Mesodermal cell (in vitro differentiated cells): Measurements from ENCODE around the gene TRIM61.
A peak's percentile ranks its signal among the peaks of the same experiment; 100 is the strongest.
"Not testable (repeated sequence)": the region's sequence is repeated elsewhere in the genome, so short reads cannot be mapped to it uniquely, and the experiment has no call there.

Source experiments
- H3K27ac ChIP-seq: 2 replicates; pipeline ENCODE4 v1.7.0; 2013; ENCODE audit warnings: mild to moderate bottlenecking, low read depth, low read length, moderate library complexity; ENCODE audit not compliant: severe bottlenecking
- H3K36me3 ChIP-seq: 2 replicates; pipeline ENCODE4 v1.7.1; 2013; ENCODE audit warnings: mild to moderate bottlenecking, low read length, moderate library complexity; ENCODE audit not compliant: control insufficient read depth, insufficient read depth
- H3K4me1 ChIP-seq: one replicate; pipeline ENCODE4 v1.7.1; 2013; ENCODE audit warnings: mild to moderate bottlenecking, low read length; ENCODE audit not compliant: insufficient read depth, control insufficient read depth, poor library complexity, severe bottlenecking
- H3K4me3 ChIP-seq: 2 replicates; pipeline ENCODE4 v1.7.0; 2013; ENCODE audit warnings: low read length, control low read depth, mild to moderate bottlenecking; ENCODE audit not compliant: insufficient read depth, poor library complexity, severe bottlenecking; ENCODE audit errors: extremely low read depth
- H3K9me3 ChIP-seq: 2 replicates; pipeline ENCODE4 v1.7.1; 2013; ENCODE audit warnings: mild to moderate bottlenecking, low read length, moderate library complexity; ENCODE audit not compliant: control insufficient read depth
- WGBS, 2 experiments: methylation state at CpG; one replicate each; pipeline ENCODE4 v1.1.5; 2013; ENCODE audit warnings: missing lambda C conversion rate in 2 of 2; ENCODE audit not compliant: insufficient coverage in 2 of 2; 5-methylcytosine and 5-hydroxymethylcytosine counted together

TRIM61 gene

GRCh38 chr4:164956766-164957643, 20.5 kb downstream of the TRIM61 start:
- no peaks in the 10 kb centered on the region for H3K4me1 ChIP-seq
- no peaks in the 10 kb centered on the region for H3K9me3 ChIP-seq
- H3K27ac ChIP-seq: no peak overlapping the region
- 40 to 55% methylated on average over 34 to 42 of the region's 46 CpGs for WGBS, 2 experiments
- H3K36me3 ChIP-seq: no peaks in the 10 kb centered on the region
- H3K4me3 ChIP-seq: peak overlapping the region; percentile 45

- H3K36me3 ChIP-seq: no peaks in the 10 kb centered on the region
- H3K4me1 ChIP-seq: no peaks in the 10 kb centered on the region
- no peaks in the 10 kb centered on the region for H3K9me3 ChIP-seq
- H3K4me3 ChIP-seq: no peak overlapping the region
- 100% methylated on average over 1 of the region's 4 CpGs for WGBS, 2 experiments
- no peak overlapping the region for H3K27ac ChIP-seq
These were observed 22.2 kb downstream of the TRIM61 start for GRCh38 chr4:164955107-164955805.

GRCh38 chr4:164952551-164952950, 24.9 kb downstream of the TRIM61 start:
- no peaks in the 10 kb centered on the region for H3K36me3 ChIP-seq
- 74 to 100% methylated on average over 2 to 3 of the region's 3 CpGs for WGBS, 2 experiments
- no peak overlapping the region for H3K27ac ChIP-seq
- H3K9me3 ChIP-seq: no peaks in the 10 kb centered on the region
- H3K4me1 ChIP-seq: no peaks in the 10 kb centered on the region
- no peak overlapping the region for H3K4me3 ChIP-seq

GRCh38 chr4:164949448-164950143, 27.9 kb downstream of the TRIM61 start:
- Histone ChIP-seq H3K27ac (no peak overlapping the region), H3K36me3 (no peaks in the 10 kb centered on the region), H3K4me1 (no peaks in the 10 kb centered on the region), H3K9me3 (no peaks in the 10 kb centered on the region), H3K4me3 (no peak overlapping the region)
- WGBS, 2 experiments: 83% methylated on average over 1 of the region's 1 CpG; no CpG with 5 or more reads in 1 of the 2 experiments

- H3K27ac ChIP-seq: no peak overlapping the region
- H3K36me3 ChIP-seq: no peaks in the 10 kb centered on the region
- H3K4me3 ChIP-seq: no peak overlapping the region
- no peaks in the 10 kb centered on the region for H3K4me1 ChIP-seq
- 100% methylated on average over 1 of the region's 4 CpGs; no CpG with 5 or more reads in 1 of the 2 experiments for WGBS, 2 experiments
- H3K9me3 ChIP-seq: no peaks in the 10 kb centered on the region
These were observed 28.5 kb downstream of the TRIM61 start for GRCh38 chr4:164948975-164949374.

GRCh38 chr4:164948006-164948405, 29.5 kb downstream of the TRIM61 start:
- H3K4me1 ChIP-seq, H3K36me3 ChIP-seq, H3K9me3 ChIP-seq, H3K27ac ChIP-seq, H3K4me3 ChIP-seq: not testable (repeated sequence)
- 86 to 89% methylated on average over 3 of the region's 3 CpGs for WGBS, 2 experiments

GRCh38 chr4:164946810-164947209, 30.6 kb downstream of the TRIM61 start:
- H3K27ac ChIP-seq: no peak overlapping the region
- H3K36me3 ChIP-seq: no peaks in the 10 kb centered on the region
- H3K9me3 ChIP-seq: no peaks in the 10 kb centered on the region
- 81 to 90% methylated on average over 5 of the region's 5 CpGs for WGBS, 2 experiments
- H3K4me3 ChIP-seq: no peak overlapping the region
- no peaks in the 10 kb centered on the region for H3K4me1 ChIP-seq

- H3K4me1 ChIP-seq: no peaks in the 10 kb centered on the region
- H3K27ac ChIP-seq: no peak overlapping the region
- WGBS, 2 experiments: 80 to 86% methylated on average over 2 to 3 of the region's 5 CpGs
- no peak overlapping the region for H3K4me3 ChIP-seq
- no peaks in the 10 kb centered on the region for H3K9me3 ChIP-seq
- H3K36me3 ChIP-seq: no peaks in the 10 kb centered on the region
These were observed 32.3 kb downstream of the TRIM61 start for GRCh38 chr4:164945146-164945545.

GRCh38 chr4:164943192-164943591, 34.3 kb downstream of the TRIM61 start:
- H3K4me3 ChIP-seq: no peak overlapping the region
- H3K27ac ChIP-seq: no peak overlapping the region
- 88 to 91% methylated on average over 9 of the region's 9 CpGs for WGBS, 2 experiments
- no peaks in the 10 kb centered on the region for H3K9me3 ChIP-seq
- no peaks in the 10 kb centered on the region for H3K36me3 ChIP-seq
- H3K4me1 ChIP-seq: no peaks in the 10 kb centered on the region

GRCh38 chr4:164937576-164938270, 39.7 kb downstream of the TRIM61 start:
- Histone ChIP-seq H3K36me3 (no peaks in the 10 kb centered on the region), H3K4me1 (no peaks in the 10 kb centered on the region), H3K4me3 (no peak overlapping the region), H3K9me3 (no peaks in the 10 kb centered on the region), H3K27ac (no peak overlapping the region)
